ENCODE results near the gene RABL3.
"Not testable (repeated sequence)": the region's sequence is repeated elsewhere in the genome, so short reads cannot be mapped to it uniquely, and the experiment has no call there.

RABL3 gene

GRCh38 chr3:120742198-120742848, at the start of gene RABL3, which contains the start of gene GTF2E1:
Gene RABL3 (minus strand): TSS chr3:120742516. CDS start chr3:120742507, 9 bp downstream.
Gene GTF2E1 (plus strand): TSS chr3:120742744. CDS start chr3:120750553, 7,809 bp downstream.
- peak; percentile 99 for ATAC-seq

- no peak for ATAC-seq
Observed at GRCh38 chr3:120791913-120792312, 49.6 kb upstream of the RABL3 start.

- ATAC-seq, result no peak
Observed at GRCh38 chr3:120791010-120791409, 48.7 kb upstream of the RABL3 start.

GRCh38 chr3:120785832-120786231, 43.5 kb upstream of the RABL3 start:
- ATAC-seq, result not testable (repeated sequence)

- peak in 1 of 2 donors; percentile 41 for ATAC-seq
Observed at GRCh38 chr3:120780977-120781376, 38.7 kb upstream of the RABL3 start.

GRCh38 chr3:120778776-120779175, 36.5 kb upstream of the RABL3 start:
- no peak for ATAC-seq

GRCh38 chr3:120775411-120775810, 33.1 kb upstream of the RABL3 start:
- ATAC-seq, result no peak

- ATAC-seq, result peak; percentile 69 to 85
Observed at GRCh38 chr3:120773932-120774331, 31.6 kb upstream of the RABL3 start.

- ATAC-seq, result no peak
Observed at GRCh38 chr3:120772081-120772480, 29.8 kb upstream of the RABL3 start.

GRCh38 chr3:120770891-120771290, 28.6 kb upstream of the RABL3 start:
- ATAC-seq, result no peak

GRCh38 chr3:120769436-120769835, 27.1 kb upstream of the RABL3 start:
- ATAC-seq, result no peak

GRCh38 chr3:120767106-120767505, 24.8 kb upstream of the RABL3 start:
- ATAC-seq, result no peak

- ATAC-seq, result no peak
Observed at GRCh38 chr3:120766576-120766975, 24.3 kb upstream of the RABL3 start.

GRCh38 chr3:120765830-120766493, 23.6 kb upstream of the RABL3 start:
- ATAC-seq, result no peak

GRCh38 chr3:120764206-120764605, 21.9 kb upstream of the RABL3 start:
- no peak for ATAC-seq

- ATAC-seq, result peak in 1 of 2 donors; percentile 41
Observed at GRCh38 chr3:120763601-120764000, 21.3 kb upstream of the RABL3 start.

- no peak for ATAC-seq
Observed at GRCh38 chr3:120762615-120763014, 20.3 kb upstream of the RABL3 start.

- ATAC-seq, result not testable (repeated sequence)
Observed at GRCh38 chr3:120758551-120758950, 16.2 kb upstream of the RABL3 start.

- no peak for ATAC-seq
Observed at GRCh38 chr3:120756061-120756460, 13.7 kb upstream of the RABL3 start.

- ATAC-seq, result no peak
Observed at GRCh38 chr3:120753810-120754209, 11.5 kb upstream of the RABL3 start.

- no peak for ATAC-seq
Observed at GRCh38 chr3:120752865-120753264, 10.5 kb upstream of the RABL3 start.

- no peak for ATAC-seq
Observed at GRCh38 chr3:120752230-120752629, 9.9 kb upstream of the RABL3 start.

- ATAC-seq, result no peak
Observed at GRCh38 chr3:120749843-120750242, 7.5 kb upstream of the RABL3 start.

GRCh38 chr3:120745466-120745865, 3.1 kb upstream of the RABL3 start:
- ATAC-seq, result no peak
